NCI-H2171 (cell line): ENCODE data around the gene GPR153.

Experiments
- DNase-seq: peaks from one replicate; lab custom pipeline; 2025; lab: John Stamatoyannopoulos, UW

The GPR153 gene

DNA sequence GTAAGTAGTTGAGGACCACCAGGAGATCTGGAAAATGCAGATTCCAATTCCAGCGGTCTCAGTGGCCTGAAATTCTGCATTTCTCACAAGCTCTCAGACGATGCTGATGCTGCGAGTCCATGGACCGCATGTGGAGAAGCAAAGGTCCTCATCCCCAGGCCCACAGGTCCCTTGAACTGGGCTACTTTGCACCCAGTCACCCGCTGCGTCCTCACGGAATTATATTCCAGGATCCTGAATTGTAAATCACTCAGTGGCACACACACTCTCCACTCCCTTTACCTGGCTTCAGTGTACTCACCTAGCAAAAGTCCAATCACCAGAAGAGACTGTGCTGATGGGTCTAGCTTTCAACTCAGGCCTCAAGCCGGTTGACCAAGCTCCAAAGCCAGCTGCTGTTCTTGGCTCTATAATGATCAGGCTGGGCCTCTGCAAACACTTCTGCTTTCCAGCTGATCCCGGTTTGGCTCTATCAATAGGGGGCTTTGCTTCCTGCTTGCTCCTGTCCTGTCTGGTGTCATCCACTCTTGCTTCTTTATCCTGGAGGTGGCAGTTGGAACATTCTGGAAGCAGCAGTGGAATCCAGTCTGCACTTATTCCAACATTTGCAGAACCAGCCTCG lies 60.6 kb downstream of the GPR153 start:
- DNase-seq = no peak

DNA sequence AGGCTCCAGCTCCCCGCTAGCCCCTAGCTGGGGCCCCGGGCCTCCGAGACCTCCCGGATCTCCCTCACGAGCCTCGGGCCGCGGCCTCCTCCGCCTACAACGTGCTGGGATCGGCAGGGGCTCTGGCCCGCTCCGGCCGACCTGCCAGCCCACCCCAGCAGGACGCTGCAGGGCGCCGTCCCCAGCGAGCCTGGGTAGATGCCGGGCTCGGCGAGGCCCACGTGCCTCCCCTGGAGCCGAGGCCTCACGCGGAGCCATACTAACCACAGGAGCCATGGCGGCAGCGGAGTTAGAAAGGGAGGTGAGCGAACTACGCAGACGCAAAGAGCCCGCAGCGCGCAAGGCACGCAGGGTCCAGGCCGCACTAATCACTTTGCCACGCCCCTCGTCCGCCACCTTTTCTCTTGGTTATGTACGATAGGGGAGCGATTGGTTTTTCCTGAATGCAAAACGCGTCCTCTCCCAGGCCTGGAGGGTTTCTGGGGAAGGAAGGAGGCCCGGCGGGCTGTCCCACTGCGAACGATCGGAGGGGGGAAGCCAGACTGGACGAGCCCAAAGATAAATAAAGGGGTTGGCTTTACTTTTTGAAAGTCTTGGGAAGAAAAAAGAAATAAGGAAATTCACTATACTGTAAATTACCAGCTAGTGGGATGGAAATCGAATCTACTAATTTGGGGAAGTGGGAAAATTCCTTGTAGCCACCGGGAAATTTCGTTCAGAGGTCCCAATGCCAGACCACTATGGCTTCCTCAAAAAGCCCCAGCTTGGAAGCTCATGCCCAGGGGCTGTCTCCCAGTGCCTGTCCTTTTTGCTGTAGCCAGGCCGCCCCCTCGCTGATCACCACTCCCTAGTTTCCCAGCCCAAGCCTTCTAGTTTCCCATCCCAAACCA lies 61.4 kb downstream of the GPR153 start, which contains the start of gene RPL22:
Gene RPL22 (minus strand): TSS at position 298 of the 890 bp plus-strand sequence. CDS start 22 bp downstream, at position 276.
- peak; percentile 98 for DNase-seq

DNA sequence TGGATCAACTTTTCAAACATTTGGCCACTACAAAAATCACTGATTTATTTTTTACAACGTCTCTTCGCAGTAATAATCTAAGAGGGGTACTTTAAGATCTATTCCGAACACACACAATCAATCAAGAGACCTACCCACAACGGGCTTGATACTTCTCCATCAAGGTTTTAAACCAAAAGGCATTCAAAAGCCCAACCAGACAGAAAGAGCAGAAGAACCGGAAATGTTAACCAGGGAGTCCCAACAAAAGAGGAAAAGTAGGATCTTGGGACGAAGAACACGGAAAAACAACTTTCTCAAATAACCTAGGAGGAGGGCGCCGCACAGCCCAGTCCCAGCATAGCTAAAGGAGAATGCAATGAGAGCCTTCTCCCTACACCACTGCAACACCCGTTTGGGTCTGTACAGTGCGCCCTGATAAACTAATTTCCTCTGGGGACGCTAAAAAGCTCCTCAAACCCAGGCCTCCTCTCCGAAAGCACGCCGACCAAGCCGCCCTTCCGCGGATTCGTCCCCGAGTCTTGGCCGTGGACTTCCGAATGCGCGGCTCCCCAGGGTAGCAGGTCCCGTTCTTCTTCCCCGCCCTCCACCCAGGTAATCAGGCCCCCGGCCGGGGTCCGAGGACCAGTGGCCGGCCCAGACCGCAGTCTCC lies 62.1 kb downstream of the GPR153 start:
- no peak for DNase-seq

DNA sequence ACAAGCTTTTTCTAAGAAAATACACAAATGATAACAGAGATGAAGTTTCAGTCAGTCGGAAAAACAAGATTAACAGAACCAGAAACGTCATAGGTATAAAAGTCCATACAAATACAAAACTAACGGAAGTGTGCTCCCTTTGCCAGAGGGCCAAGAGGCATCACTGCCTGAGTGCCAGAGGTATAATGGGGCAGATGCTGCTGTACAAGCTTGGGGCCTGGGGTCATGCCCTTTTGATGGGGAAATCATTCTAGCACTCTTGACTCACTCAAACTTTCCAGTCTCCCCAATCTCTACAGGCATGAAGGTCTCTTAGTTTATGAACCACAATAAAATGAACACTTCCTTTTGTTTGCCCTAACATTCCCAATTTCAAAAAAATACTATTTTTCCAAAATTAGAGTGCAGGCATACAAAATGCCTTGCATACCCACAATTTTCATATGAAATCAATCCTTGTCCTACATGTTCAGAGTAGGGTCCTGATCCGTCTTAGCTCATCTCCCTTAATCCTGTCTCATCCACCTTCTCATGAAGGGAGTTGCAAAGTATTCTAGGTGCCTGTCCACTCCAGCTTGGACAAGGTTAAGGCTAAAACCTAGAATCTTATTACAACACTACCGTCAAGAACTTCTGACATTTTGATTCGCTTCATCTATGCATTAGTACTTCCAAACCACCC lies 63.0 kb downstream of the GPR153 start:
- DNase-seq = no peak
